Left hindlimb (tissue), 1 donor: ENCODE measurements around the gene ANKRD33B.

ENCODE experiments used
- DNase-seq: peaks from one replicate; pipeline ENCODE4 v3.0.0-alpha.2; 2018

The ANKRD33B gene

DNA sequence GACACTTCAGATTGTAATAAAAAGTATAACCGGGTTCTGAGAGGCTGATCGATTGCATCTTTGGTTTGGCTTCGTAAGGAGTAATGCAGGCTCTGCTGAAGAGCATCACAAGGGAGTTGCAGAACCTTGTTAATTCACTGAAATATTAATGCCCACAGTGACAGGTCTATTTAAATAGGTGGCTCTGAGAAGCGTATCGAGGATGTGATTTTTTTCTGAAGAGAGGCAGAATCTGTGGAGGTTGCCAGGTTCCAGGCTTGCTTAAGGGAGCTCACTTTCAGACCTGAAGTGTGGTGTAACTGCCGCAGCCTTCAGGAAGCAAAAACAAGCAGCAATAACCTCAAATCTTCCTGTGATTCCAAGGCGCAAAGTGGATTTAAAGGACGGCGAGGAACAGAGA is 80.3 kb downstream of the ANKRD33B start:
- DNase-seq = no peak

GRCh38 chr5:10645146-10645545 is 81.3 kb downstream of the ANKRD33B start:
- no peak for DNase-seq

DNA sequence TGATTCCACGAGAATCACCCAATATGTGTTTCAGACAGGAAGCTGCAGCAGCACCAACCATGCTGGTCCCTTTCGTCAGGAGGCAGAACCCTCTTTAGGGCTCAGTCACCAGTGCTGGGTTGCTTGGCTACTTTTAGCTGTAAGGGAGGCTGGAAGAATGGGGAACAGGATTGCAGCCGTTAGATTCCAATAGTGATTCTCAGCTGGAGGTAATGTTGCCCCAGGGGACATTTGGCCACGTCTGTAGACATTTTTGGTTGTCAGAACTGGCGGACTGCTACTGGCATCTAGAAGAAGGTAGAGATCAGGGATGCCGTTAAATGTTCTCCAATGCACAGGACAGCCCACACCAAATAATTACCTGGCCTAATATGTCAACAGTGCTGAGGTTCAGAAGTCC is 81.8 kb downstream of the ANKRD33B start:
- no peak for DNase-seq

- DNase-seq = no peak
Measured at GRCh38 chr5:10647640-10648039, 83.8 kb downstream of the ANKRD33B start.

DNA sequence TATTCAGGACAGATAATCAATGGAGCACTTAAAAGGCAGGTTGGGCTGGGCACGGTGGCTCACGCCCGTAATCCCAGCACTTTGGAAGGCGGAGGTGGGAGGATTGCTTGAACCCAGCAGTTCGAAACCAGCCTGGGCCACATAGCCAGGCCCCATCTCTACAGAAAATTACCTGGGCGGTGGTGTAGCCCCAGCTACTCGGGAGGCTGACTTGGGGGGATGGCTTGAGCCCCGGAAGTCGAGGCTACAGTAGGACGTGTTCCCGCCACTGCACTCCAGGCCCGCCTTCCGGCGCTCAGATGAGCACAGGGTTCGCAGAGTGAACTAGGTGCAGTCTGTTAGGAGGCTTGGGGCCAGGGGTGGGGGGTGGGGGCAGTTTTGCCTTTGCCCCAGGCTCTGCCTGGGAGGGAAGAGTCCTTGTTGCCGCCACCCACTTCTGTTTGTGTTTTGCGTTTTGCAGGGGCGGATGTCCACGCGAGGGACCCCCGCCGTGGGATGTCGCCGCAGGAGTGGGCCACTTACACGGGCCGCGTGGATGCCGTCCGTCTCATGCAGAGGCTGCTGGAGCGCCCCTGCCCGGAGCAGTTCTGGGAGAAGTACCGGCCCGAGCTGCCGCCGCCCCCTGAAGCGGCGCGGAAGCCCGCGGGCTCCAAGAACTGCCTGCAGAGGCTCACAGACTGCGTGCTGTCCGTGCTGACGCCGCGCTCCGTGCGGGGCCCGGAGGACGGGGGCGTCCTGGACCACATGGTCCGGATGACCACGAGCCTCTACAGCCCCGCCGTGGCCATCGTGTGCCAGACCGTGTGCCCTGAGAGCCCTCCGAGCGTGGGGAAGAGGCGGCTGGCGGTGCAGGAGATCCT is 85.2 kb downstream of the ANKRD33B start:
- peak; percentile 15 for DNase-seq

GRCh38 chr5:10649666-10650380 is 86.0 kb downstream of the ANKRD33B start:
- peak; percentile 55 for DNase-seq

GRCh38 chr5:10652151-10652550 is 88.3 kb downstream of the ANKRD33B start:
- no peak for DNase-seq

- peak; percentile 12 for DNase-seq
Measured at GRCh38 chr5:10652606-10653005, 88.7 kb downstream of the ANKRD33B start.

DNA sequence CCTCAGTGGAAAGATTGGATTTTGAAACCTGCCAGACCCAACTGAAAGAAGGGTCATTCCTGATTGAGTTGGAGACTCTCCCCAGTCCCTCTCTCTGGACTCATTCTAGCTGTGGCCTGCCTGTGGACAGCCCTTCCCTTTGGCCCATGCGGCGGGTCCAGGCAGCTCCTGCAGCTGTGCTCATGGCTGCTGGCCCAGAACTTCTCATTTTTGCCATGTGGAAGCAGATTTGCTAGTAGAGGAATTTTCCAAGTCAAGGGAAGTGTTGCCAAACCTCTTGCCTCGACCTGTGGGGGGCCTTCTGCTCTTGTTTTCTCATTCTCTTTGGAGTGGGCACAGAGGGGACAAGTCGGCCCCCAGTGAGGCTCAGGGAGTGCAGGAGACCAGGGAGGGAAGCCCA is 89.2 kb downstream of the ANKRD33B start:
- DNase-seq = peak; percentile 72

GRCh38 chr5:10653751-10654400 is 90.0 kb downstream of the ANKRD33B start:
- DNase-seq = peak; percentile 21

- no peak for DNase-seq
Measured at GRCh38 chr5:10654566-10654965, 90.7 kb downstream of the ANKRD33B start.

DNA sequence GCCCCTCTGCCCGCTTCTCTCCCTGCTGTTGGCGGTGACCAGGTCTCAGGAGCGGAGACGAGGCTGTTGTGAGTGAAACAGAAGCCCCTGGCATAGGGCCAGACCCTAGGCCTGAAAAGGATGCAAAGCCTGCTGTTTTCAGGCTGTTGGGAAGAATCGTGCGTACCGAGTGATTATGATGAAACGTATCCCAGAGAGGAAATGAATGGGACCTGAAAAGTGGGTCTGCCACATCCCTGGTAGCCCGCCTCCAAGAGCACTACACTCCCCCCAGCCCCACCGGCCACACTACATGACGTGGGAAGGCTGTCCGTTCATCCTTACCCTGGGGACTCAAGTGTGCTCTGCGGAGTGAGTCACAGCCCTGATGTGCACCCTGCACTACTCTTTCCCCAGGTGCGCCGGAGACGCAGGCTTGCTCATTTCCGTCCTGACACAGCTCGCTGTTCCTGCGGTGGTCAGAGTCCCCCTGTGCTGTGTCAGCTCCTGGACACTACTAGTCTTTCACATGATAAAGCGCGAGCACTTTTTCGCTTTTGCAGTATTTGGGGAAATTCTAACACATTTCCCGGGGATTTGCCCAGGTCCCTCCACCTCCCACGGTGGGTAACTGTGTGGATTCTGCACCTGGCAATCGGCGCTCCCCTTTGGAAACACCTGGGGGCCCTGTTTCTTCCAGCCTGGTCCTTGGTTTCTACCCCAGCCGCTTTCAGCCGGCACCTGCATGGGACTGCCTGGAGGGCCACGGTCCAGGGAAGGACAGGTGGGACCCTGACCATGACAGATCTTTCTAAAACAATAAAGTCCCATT is 91.5 kb downstream of the ANKRD33B start:
- DNase-seq = peak; percentile 23

GRCh38 chr5:10655972-10656830 is 92.3 kb downstream of the ANKRD33B start:
- peak; percentile 26 for DNase-seq

DNA sequence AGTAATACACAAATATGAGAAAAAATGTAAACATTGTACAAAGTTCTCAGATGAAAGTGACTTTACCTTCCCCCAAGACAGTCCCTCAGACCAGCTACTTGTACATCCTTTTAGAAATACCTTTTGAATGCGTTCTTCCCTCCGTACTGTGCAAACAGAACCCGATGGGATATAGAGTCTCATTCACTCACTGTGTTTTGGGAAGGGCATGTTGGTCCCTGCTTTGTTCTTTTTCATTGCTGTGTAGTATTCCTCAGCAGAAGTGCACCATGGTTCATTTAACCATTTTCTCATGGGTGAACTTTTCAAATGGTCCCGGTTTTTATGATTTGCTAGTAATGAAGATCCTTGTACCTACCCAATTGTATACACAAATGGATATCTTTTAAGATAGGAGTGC is 94.4 kb downstream of the ANKRD33B start:
- DNase-seq = no peak

DNA sequence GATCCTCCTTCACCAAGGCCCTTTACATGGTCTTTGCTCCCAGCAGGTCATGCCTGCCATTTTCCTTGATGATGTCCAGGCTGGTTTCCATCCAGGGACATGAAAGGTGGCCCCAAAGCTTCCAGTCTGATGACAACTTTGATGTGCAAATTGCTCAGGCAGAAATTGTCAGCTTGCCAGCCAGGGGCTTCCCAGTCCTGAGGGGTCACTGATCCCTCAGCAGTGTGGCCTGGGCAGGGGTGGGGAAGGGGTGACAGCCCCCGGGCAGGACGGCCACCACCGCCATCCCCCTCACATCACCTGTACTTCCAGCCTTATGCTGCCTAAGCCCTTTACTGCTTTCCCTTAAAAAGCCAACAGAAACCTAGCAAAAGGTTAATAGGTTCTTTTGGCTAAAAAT is 96.3 kb downstream of the ANKRD33B start:
- no peak for DNase-seq

DNA sequence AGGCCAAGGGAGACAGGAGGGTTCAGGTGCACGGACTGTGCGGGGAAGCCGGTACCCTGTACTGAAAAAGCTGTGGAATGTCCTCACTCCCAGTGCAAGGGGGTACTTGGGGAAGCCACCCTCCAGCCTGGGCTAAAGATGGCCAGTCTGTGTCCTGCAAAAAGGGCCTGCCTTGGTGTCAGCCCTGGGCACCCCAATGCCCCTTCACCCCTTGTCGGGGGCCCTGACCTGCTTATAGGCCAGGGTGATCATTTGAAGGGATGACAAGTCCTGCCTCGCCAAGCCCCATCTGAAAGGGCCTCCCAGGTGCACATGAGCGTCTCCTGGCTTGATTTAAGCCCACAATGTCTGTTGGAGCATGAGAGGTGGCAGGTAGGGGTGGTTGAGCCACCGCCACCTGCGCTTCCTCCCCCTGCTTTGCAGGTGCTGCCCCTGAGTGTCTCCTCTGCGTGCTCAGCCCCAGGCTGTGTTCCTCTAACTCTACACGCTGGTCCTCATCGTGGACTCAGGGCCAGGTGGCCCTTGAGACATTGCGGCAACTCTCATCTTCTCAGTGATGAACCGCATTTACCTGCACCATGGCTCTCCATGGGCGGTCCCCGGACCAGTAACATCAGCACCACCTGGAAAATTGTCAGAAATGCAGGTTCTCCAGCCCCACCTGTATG is 97.0 kb downstream of the ANKRD33B start:
- DNase-seq = no peak

DNA sequence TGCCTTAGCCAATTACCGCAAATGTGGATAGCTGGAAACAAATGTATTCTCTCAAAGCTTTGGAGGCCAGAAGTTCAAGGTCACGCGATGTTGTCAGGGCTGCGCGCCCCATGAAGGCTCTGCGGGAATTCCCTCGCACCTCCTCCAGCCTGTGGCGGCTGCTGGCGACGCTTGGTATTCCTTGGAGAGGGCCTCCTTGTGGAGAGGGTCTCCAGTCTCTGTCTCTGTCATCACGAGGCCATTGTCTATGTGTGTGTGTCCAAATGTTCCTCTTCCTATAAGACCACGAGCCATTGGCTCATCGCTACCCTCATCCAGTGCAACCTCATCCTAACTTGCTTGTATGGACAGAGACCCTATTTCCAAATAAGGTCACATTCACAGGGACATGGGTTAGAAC is 97.5 kb downstream of the ANKRD33B start:
- no peak for DNase-seq

DNA sequence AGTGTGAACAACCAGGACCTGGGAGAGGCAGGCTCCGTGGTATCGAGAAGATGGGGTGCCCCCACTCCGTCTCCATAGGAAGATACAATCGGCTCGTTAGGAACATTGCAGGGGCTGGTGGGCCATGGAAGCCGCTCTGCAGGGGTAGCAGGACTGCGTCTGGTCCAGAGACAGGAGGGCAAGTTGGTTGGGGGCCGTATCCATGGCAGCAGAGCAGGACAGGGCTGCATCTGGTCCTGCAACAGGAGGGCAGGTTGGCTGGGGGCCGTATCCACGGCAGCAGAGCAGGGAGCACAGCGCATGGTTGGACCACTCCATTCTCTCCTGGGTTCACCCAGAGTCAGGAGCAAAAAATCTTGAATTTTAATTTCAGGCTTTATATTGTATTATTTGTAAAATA is 98.2 kb downstream of the ANKRD33B start:
- DNase-seq = peak; percentile 17

GRCh38 chr5:10662661-10663488 is 99.0 kb downstream of the ANKRD33B start:
- DNase-seq = peak; percentile 19

DNA sequence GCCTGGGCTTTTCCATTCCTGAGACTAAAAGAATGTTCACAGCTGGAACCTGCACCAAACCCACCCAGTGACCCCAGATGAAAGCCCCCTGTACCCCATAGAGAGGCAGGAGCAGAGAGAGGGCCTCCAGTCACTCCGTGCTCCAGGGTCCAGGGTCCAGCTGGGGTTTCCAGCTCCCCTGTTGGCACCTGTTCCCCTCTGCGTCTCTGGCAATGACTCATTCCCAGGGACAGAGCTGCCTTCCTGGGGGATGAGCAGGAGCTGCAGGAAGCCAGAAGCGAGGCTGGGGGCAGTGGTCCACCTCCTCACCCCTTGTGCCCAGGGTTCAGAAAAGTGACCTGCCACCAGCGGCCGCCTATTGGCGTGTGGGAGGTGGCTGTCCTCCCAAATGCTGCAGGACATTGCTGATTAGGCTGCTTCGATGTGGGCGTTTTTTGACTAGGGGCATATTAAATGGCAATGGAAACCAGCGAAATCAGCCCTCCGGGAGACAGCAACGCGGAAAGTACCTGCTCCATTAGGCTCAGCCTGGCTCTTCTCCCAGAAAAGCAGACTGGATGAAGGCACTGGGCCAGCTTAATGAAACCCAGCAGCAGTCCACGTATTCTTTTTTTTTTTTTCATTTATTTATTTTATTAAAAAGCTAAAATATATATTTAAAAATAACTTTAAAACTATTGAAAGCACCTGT is 99.8 kb downstream of the ANKRD33B start:
- DNase-seq = peak; percentile 45
